ENCODE results near the gene IL22RA2. TPM values are rescaled to one million over a fixed set of nuclear protein-coding genes. Genes with fewer than 3 reads are reported as not detected.

The IL22RA2 gene
- total and polyA plus RNA-seq, 9 of the 15 experiments (the other 6 are each of a cell fraction or from before 2014, with no cell fraction given) = 0.03 TPM; not detected in 8

DNA sequence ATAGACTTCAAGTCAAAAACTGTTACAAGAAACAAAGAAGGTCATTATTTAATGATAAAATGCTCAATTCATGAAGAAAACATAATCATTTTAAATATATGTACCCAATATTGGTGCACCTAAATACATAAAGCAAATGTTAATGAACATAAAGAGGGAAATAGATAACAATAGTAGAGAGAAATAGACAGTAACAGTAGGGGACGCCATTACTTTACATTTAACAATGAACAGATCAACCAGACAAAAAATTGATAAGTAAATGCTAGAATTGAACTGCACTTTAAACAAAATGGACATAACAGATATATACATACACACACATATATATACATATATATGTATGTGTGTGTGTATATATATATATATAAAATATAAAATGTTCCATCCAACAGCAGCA lies 37.4 kb downstream of the IL22RA2 start (continued):
- TF ChIP-seq, protein P1, sequence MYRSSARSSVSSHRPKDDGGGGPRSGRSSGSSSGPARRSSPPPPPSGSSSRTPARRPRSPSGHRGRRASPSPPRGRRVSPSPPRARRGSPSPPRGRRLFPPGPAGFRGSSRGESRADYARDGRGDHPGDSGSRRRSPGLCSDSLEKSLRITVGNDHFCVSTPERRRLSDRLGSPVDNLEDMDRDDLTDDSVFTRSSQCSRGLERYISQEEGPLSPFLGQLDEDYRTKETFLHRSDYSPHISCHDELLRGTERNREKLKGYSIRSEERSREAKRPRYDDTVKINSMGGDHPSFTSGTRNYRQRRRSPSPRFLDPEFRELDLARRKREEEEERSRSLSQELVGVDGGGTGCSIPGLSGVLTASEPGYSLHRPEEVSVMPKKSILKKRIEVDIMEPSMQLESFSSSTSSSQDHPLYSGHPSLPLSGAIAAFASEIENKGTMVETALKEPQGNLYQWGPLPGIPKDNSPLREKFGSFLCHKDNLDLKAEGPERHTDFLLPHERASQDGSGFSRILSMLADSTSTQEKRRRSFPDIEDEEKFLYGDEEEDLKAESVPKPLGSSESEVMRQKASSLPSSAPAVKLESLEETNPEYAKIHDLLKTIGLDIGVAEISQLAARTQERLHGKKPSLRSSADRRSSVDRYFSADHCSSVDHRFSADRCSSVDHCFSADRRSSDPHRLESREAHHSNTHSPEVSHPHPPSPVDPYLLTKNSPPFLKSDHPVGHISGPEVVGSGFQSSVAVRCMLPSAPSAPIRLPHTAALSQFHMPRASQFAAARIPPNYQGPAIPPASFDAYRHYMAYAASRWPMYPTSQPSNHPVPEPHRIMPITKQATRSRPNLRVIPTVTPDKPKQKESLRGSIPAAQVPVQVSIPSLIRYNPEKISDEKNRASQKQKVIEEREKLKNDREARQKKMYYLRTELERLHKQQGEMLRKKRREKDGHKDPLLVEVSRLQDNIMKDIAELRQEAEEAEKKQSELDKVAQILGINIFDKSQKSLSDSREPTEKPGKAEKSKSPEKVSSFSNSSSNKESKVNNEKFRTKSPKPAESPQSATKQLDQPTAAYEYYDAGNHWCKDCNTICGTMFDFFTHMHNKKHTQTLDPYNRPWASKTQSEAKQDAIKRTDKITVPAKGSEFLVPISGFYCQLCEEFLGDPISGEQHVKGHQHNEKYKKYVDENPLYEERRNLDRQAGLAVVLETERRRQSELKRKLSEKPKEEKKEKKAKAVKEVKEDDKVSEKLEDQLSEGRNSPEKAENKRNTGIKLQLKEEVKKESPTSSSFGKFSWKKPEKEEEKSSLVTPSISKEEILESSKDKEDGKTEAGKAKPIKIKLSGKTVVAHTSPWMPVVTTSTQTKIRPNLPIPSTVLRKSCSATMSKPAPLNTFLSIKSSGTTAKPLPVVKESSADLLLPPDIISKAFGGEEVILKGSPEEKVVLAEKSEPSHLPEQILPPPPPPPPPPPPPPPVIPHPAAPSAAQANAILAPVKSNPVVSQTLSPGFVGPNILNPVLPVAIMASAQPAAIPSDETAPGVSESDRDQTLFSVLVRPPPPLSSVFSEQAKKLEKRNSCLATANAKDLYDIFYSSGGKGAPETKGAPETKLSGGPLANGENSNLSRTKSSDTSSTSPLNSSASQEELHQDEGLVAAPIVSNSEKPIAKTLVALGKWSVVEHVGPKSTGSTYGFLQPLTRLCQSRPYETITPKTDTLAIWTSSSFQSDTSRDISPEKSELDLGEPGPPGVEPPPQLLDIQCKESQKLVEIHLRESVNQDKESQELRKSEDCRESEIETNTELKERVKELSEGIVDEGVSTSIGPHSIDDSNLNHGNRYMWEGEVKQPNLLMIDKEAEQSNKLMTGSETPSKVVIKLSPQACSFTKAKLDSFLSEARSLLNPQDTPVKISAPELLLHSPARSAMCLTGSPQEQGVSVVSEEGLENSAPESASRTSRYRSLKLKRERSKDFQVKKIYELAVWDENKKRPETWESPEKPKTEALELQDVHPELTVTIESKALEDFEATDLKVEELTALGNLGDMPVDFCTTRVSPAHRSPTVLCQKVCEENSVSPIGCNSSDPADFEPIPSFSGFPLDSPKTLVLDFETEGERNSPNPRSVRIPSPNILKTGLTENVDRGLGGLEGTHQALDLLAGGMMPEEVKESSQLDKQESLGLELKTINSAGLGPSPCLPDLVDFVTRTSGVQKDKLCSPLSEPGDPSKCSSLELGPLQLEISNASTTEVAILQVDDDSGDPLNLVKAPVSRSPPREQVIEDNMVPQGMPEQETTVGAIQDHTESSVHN (IDR thresholded peaks at IDR 0.05; ENCODE audit: borderline replicate concordance in 1 of 2, low read depth in 1 of 2) = no peak
- TF ChIP-seq, protein P2, sequence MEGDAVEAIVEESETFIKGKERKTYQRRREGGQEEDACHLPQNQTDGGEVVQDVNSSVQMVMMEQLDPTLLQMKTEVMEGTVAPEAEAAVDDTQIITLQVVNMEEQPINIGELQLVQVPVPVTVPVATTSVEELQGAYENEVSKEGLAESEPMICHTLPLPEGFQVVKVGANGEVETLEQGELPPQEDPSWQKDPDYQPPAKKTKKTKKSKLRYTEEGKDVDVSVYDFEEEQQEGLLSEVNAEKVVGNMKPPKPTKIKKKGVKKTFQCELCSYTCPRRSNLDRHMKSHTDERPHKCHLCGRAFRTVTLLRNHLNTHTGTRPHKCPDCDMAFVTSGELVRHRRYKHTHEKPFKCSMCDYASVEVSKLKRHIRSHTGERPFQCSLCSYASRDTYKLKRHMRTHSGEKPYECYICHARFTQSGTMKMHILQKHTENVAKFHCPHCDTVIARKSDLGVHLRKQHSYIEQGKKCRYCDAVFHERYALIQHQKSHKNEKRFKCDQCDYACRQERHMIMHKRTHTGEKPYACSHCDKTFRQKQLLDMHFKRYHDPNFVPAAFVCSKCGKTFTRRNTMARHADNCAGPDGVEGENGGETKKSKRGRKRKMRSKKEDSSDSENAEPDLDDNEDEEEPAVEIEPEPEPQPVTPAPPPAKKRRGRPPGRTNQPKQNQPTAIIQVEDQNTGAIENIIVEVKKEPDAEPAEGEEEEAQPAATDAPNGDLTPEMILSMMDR (IDR thresholded peaks at IDR 0.05 in 2 of 3, conservative IDR thresholded peaks at IDR 0.05 in 1 of 3; ENCODE audit: insufficient read depth in 2 of 3, low read depth in 1 of 3, low read length in 3 of 3) = peak in 1 of 3 experiments; percentile 56; a peak in 2 of 6 replicates
- TF ChIP-seq SMC3 (conservative IDR thresholded peaks at IDR 0.05; ENCODE audit: insufficient read depth, low read depth, low read length) (0 out of 2 replicates have a peak, but pooled peaks have one; percentile 13), ZBTB7A (IDR thresholded peaks at IDR 0.05; ENCODE audit: borderline replicate concordance, control insufficient read depth, low read depth, low read length) (no peak), FOXA1 (IDR thresholded peaks at IDR 0.05; ENCODE audit: borderline replicate concordance) (no peak), REST (IDR thresholded peaks at IDR 0.05; ENCODE audit: borderline replicate concordance) (peak; percentile 48; the same call in 1 of the 2 replicates), REST (CRISPR knock-in tag; IDR thresholded peaks at IDR 0.05; ENCODE audit: low read depth) (no peak)

Measured in K562 (cell line).